Mucosa of rectum (tissue), 2 donors: ENCODE results near the gene GAS2.

Experiments
- H3K27ac ChIP-seq, 2 donors: one replicate each; pipeline ENCODE4 v1.7.0; 2013; ENCODE audit warnings: inconsistent platforms in 2 of 2, low read depth in 2 of 2, low read length in 2 of 2
- H3K27me3 ChIP-seq, 2 donors: one replicate each; pipeline ENCODE4 v1.7.0; 2013; ENCODE audit warnings: low read length in 2 of 2; ENCODE audit not compliant: control insufficient read depth in 2 of 2, insufficient read depth in 2 of 2
- H3K36me3 ChIP-seq, 2 donors: one replicate each; pipeline ENCODE4 v1.7.0; 2013; ENCODE audit warnings: low read length in 2 of 2; ENCODE audit not compliant: control insufficient read depth in 2 of 2, insufficient read depth in 2 of 2
- H3K4me1 ChIP-seq, 2 donors: one replicate each; pipeline ENCODE4 v1.7.0; 2013; ENCODE audit warnings: low read length in 2 of 2, mild to moderate bottlenecking in 1 of 2; ENCODE audit not compliant: control insufficient read depth in 2 of 2, insufficient read depth in 2 of 2
- H3K4me3 ChIP-seq, 2 donors: one replicate each; pipeline ENCODE4 v1.7.0; 2013; ENCODE audit warnings: low read length in 2 of 2
- H3K9ac ChIP-seq, 2 donors: one replicate each; pipeline ENCODE4 v1.7.0; 2013; ENCODE audit warnings: low read length in 2 of 2, low read depth in 1 of 2, mild to moderate bottlenecking in 1 of 2
- H3K9me3 ChIP-seq, 2 donors: one replicate each; pipeline ENCODE4 v1.7.0; 2013; ENCODE audit warnings: low read length in 2 of 2; ENCODE audit not compliant: control insufficient read depth in 2 of 2
- donor health status: healthy.
- donor health status: Normal muscosa, but diverticular disease.

Gene GAS2

GRCh38 chr11:22699388-22699787 lies 33.0 kb downstream of the GAS2 start:
- Histone ChIP-seq H3K9ac (no peak overlapping the region), H3K27me3 (no peaks in the 10 kb centered on the region), H3K27ac (no peak overlapping the region), H3K4me3 (no peak overlapping the region), H3K4me1 (peaks cover 5 to 6% of the 10 kb centered on the region in 2 donors), H3K36me3 (no peaks in the 10 kb centered on the region), H3K9me3 (no peaks in the 10 kb centered on the region)

- no peaks in the 10 kb centered on the region for H3K9me3 ChIP-seq
- H3K4me3 ChIP-seq = no peak overlapping the region
- H3K27me3 ChIP-seq = no peaks in the 10 kb centered on the region
- H3K4me1 ChIP-seq = peaks cover 5 to 6% of the 10 kb centered on the region in 2 donors
- no peaks in the 10 kb centered on the region for H3K36me3 ChIP-seq
- no peak overlapping the region for H3K9ac ChIP-seq
- H3K27ac ChIP-seq = no peak overlapping the region
Observed at GRCh38 chr11:22702031-22702430, 35.6 kb downstream of the GAS2 start.

- Histone ChIP-seq H3K4me1 (peaks cover 5 to 6% of the 10 kb centered on the region in 2 donors), H3K4me3 (no peak overlapping the region), H3K9ac (no peak overlapping the region), H3K27me3 (no peaks in the 10 kb centered on the region), H3K27ac (no peak overlapping the region), H3K36me3 (no peaks in the 10 kb centered on the region), H3K9me3 (no peaks in the 10 kb centered on the region)
Observed at GRCh38 chr11:22703040-22703439, 36.6 kb downstream of the GAS2 start.

DNA sequence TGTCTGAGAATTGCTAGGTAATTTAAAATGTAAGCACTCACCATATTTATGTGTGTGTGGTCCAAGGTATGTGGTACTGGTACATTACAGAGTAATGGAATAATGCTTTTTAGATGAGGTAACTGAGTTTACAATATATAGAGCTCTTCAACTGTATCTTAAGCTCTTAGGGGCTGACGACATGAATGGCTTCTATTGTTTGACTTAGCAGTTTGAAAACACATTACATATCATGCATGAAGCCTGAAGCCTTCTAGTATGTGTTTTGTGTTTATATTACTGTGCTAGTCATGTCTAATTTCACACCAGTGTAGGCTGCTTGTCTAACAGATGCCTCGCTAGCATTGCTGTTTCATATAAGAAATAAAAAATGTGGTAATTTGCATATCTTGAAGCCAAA lies 37.2 kb downstream of the GAS2 start:
- H3K9me3 ChIP-seq = no peaks in the 10 kb centered on the region
- no peak overlapping the region for H3K4me3 ChIP-seq
- H3K9ac ChIP-seq = no peak overlapping the region
- H3K27me3 ChIP-seq = no peaks in the 10 kb centered on the region
- H3K27ac ChIP-seq = no peak overlapping the region
- no peaks in the 10 kb centered on the region for H3K36me3 ChIP-seq
- H3K4me1 ChIP-seq = peaks cover 5 to 6% of the 10 kb centered on the region in 2 donors

GRCh38 chr11:22707119-22707899 lies 40.9 kb downstream of the GAS2 start:
- H3K27me3 ChIP-seq = no peaks in the 10 kb centered on the region
- no peak overlapping the region for H3K27ac ChIP-seq
- no peaks in the 10 kb centered on the region for H3K9me3 ChIP-seq
- H3K36me3 ChIP-seq = no peaks in the 10 kb centered on the region
- peaks cover 5 to 6% of the 10 kb centered on the region in 2 donors for H3K4me1 ChIP-seq
- H3K4me3 ChIP-seq = no peak overlapping the region
- H3K9ac ChIP-seq = no peak overlapping the region

- Histone ChIP-seq H3K4me1 (no peaks in the 10 kb centered on the region), H3K4me3 (no peak overlapping the region), H3K9ac (no peak overlapping the region), H3K9me3 (no peaks in the 10 kb centered on the region), H3K27ac (no peak overlapping the region), H3K36me3 (no peaks in the 10 kb centered on the region), H3K27me3 (no peaks in the 10 kb centered on the region)
Observed at GRCh38 chr11:22711071-22711770, 44.8 kb downstream of the GAS2 start.

GRCh38 chr11:22711880-22712279 lies 45.5 kb downstream of the GAS2 start:
- H3K27me3 ChIP-seq = no peaks in the 10 kb centered on the region
- H3K36me3 ChIP-seq = no peaks in the 10 kb centered on the region
- no peaks in the 10 kb centered on the region for H3K4me1 ChIP-seq
- no peak overlapping the region for H3K4me3 ChIP-seq
- H3K9me3 ChIP-seq = no peaks in the 10 kb centered on the region
- H3K27ac ChIP-seq = no peak overlapping the region
- no peak overlapping the region for H3K9ac ChIP-seq

DNA sequence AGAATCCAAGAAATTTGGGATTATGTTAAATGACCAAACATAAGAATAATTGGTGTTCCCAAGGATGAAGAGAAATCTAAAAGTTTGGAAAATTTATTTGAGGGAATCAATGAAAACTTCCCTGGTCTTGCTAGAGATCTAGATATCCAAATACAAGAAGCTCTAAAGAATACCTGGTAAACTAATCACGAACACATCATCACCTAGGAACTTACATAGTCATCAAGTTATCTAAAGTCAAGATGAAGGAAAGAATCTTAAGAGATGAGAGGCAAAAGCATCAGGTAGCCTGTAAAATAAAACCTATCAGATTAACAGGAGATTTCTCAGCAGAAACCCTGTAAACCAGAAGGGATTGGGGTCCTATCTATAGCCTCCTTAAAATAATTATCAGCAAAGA lies 46.9 kb downstream of the GAS2 start:
- no peaks in the 10 kb centered on the region for H3K27me3 ChIP-seq
- no peaks in the 10 kb centered on the region for H3K4me1 ChIP-seq
- H3K27ac ChIP-seq = no peak overlapping the region
- no peaks in the 10 kb centered on the region for H3K36me3 ChIP-seq
- H3K9me3 ChIP-seq = no peaks in the 10 kb centered on the region
- no peak overlapping the region for H3K9ac ChIP-seq
- no peak overlapping the region for H3K4me3 ChIP-seq

DNA sequence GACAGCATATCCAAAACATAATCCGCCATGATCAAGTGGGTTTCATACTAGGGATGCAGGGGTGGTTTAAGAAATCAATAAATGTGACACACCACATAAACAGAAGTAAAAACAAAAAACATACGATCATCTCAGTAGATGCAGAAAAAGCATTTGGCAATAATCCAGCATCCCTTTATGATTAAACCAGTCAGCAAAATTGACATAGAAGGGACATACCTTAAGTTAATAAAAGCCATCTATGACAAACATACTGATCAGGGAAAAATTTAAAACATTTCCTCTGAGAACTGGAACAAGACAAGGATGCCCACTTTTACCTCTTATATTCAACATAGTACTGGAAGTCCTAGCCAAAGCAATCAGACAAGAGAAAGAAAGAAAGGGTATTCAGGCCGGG lies 49.6 kb downstream of the GAS2 start:
- no peaks in the 10 kb centered on the region for H3K27me3 ChIP-seq
- H3K9ac ChIP-seq = no peak overlapping the region
- no peak overlapping the region for H3K27ac ChIP-seq
- no peaks in the 10 kb centered on the region for H3K36me3 ChIP-seq
- no peak overlapping the region for H3K4me3 ChIP-seq
- no peaks in the 10 kb centered on the region for H3K4me1 ChIP-seq
- H3K9me3 ChIP-seq = no peaks in the 10 kb centered on the region

GRCh38 chr11:22720457-22720856 lies 54.0 kb downstream of the GAS2 start:
- Histone ChIP-seq H3K4me1 (no peaks in the 10 kb centered on the region), H3K9ac (no peak overlapping the region), H3K36me3 (no peaks in the 10 kb centered on the region), H3K27me3 (no peaks in the 10 kb centered on the region), H3K9me3 (no peaks in the 10 kb centered on the region), H3K4me3 (no peak overlapping the region), H3K27ac (no peak overlapping the region)
